T-helper 2 cell (primary cell): Measurements from ENCODE around the gene EEF2K.
A peak's percentile ranks its signal among the peaks of the same experiment; 100 is the strongest.
"Not testable (repeated sequence)": the region's sequence is repeated elsewhere in the genome, so short reads cannot be mapped to it uniquely, and the experiment has no call there.

Experiments used
- DNase-seq, 5 experiments: peaks; one replicate each; pipeline versions ENCODE4 v3.0.0 to v3.0.0-alpha.2; 2012 to 2022

EEF2K gene

DNA sequence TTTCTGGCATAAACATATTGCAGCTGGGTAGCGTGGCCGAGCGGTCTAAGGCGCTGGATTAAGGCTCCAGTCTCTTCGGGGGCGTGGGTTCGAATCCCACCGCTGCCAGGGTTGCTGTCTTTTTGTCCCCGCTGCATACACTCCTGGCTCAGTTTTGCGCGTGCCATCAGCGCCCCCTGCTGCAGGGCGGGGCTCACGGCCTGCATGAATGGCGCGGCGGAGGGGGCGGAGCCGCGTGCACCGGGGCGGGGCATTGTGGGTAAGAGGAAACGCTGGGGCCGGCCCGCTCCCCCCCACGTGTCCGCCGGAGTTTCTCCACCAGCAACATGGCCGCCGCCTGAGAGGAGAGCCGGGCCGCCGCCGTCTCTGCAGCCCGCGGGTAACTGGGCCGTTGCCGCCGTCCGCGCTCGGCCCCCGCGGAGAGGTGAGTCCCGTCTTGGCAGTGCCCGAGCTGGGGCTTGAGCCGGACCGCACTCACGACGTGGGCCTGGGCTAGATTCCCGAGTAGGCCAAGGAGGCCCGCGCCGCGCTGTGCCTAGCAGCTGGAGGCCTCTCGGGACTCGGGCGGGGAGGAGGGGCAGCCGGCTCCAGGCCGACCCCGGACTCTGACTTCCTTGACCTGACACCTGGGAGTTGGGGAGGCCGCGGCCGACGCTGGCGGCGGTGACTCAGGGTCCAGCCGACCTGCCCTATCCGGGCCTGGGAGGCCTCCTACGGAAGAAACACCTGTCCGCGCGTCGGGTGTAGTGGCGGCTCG, 91.2 kb downstream of the EEF2K start, which contains the start of gene POLR3E:
Gene POLR3E, plus strand, starts transcription at position 296 of the 757 bp plus-strand sequence. CDS start 5,560 bp downstream, outside the sequence.
- DNase-seq, result peak; percentile 96 to 100 (median 100)

DNA sequence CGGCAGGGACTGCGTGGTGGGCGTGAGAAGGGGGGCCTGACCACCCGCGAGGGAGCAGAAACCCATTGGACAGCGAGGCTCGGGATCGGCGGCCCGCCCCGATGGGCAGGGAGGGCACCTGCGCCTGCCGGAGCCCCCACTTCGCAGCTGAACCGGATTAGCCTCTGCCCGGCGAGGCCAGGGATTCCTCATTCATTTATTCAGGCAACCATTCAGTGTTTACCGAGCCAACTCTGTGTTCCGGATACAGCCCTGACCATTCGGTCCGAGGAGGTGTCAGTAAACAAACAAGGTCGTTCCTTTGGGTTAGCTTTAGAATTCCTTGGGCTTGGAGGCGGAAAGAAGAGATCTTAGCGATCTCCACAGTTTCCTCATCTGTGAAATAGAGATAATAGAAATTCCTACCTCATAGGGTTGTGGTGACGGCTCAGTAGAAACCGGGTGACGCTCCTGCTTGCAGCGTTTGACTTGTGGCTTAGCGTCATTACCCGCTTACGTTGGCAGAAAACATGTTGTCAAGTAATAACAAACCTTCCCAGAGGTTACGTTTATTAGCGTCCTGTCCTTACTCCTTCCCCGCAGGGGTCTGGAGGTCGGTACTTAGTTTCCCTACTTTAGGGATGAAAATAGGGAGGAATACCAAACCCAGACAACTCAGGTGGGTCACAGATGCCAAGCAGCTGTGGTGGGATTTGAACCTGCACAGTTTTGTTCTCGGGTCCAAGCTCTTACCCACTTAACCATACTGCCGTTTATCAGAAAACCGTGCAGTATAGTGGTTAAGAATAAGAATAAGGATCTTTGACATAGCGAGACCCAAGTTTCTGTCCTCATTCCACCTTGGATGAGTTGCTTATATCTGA, 92.0 kb downstream of the EEF2K start:
- DNase-seq, result peak in 4 of 5 experiments; percentile 44 to 92 (median 76)

DNA sequence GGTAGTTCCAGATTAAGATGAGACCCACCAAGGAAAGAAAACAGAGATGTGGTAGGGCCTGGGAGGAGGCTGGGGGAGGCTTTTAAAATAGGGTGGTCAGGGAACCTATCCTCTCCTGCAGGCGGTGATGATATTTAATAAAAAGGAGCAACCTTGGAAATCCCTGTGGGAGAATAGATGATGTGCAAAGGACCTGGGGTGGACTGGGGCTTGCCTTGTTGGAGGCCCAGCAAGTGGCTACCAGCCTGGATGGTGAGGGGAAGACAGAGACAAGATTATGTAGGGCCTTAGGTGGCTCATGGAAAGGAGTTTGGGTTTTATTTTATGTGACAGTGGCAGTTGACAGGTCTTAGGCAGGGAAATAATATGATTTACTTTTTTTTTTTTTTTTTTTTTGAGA, 93.0 kb downstream of the EEF2K start:
- no peak for DNase-seq

DNA sequence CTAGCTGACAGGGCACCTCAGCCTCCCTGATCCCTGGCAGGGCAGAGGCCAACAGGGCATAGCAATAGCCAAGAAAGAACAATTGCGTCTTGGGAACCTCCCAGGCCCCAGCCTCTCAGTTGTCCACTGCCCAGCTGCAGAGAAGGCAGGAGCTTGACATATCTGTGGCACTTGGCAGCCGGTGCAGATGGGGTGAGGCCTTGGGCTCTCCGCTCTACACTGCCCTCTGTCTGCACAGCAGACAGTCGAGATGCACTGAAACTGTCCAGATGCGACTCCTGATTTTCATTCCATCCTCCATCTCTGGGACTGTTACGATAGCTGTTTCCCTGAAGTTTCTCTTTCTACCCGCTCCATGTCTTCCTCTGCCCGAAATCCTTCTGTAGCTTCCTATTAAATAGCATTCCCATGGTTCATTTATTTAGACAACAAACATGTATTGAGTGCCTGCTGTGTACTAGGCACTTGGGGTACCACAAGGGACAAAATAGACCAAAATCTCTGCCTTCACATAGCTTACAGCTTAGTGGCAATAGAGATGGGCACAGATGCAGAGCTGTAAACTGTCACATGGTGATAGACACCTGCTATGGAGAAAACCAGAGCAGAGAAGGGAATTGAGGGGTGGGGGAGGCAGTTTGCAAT, 94.5 kb downstream of the EEF2K start:
- peak in 2 of 5 experiments; percentile 33 to 70 for DNase-seq

DNA sequence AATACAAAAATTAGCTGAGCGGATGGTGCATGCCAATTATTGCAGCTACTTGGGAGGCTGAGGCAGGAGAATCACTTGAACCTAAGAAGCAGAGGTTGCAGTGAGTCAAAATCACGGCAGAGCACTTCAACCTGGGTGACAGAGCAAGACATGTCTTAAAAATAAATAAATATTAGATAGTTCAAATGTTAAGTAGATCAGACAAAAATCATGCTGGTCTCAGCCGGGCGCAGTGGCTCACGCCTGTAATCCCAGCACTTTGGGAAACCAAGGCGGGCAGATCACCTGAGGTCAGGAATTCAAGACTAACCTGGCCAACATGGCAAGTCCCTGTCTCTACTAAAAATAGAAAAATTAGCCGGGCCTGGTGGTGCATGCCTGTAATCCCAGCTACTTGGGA, 95.3 kb downstream of the EEF2K start:
- DNase-seq, result not testable (repeated sequence)

DNA sequence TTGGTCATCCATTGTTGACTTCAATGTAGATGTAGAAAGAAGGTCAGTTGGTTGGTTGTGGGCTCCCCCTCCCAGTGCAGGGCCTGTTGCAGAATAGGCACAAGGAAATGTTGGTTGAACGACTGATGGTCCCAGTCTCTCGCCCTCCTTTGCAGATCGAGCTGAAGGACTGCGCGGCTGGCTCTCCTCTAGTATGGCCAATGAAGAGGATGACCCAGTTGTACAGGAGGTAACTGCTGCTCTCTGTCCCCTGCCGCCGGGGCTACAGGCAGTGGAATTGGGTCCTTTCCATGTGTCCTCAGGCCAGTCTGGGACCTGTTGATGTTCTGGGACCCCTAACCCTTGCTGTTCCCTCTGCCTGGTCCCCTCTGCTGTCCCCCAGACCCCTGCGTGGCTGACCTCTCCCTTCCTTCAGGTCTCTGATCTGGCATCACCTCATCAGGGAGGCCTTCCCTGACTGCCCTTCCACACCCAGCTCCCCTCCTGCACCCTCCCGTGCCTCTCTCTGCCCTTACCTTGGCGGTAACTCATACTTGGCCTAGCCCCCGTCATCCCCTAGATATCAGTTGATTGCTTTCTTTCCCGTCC, 96.8 kb downstream of the EEF2K start:
- DNase-seq, result no peak

DNA sequence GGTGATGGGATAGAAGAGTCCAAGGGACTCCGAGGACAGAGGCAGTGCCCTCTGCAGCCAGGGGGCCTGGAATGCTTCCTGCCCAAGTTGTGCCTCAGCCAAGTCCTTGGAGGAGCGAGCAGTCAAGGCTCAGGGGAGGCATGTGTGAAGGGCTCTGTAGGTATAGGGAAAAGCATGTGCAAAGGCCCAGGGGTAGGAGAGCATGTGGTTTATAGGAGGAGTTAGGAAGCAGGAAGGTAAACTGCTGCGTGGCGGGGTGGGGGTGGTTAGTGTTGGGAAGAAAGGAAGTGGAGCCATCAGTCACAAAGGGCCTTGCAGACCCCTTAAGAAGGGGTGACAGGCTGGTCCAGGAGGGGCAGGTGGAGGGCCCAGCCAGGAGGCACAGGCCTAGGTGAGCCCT, 98.3 kb downstream of the EEF2K start:
- DNase-seq, result no peak

DNA sequence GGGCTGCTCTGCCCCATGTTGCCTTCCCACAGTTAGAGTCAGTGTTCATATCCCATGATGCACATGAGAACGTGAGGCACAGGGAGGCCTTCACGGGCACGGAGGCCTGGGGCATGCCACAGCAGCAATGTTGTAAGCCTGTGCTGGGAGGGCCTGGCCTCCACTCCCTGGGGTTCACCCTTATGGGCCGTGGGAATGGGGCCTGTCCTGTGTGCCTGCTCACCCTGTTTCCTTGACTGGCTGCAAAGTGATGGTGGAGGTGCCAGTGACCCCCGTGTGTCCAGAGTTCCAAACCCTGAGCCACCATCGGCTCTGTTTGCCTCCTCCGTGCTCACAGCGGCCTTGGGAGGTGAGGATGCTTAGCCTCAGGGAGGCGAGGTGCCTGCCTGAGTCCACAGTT, 100.7 kb downstream of the EEF2K start:
- DNase-seq, result no peak

DNA sequence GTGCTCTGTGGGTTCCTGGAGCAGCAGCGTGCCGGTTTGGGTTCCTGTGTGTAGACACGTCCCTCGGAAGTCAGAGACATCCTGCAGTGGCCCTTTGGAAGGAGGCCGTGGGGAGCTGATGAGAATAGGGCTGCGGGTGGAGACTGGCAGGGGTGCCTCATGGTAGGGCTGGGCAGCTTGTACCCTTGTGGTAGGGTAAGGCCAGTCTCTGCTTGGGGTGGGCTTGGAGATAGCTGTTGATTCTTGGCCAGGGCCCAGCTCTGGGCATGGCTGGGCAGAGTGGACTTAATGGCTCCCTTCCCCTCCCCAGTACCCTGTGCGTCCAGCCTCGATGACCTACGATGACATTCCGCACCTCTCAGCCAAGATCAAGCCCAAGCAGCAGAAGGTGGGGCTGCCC, 101.8 kb downstream of the EEF2K start:
- no peak for DNase-seq

DNA sequence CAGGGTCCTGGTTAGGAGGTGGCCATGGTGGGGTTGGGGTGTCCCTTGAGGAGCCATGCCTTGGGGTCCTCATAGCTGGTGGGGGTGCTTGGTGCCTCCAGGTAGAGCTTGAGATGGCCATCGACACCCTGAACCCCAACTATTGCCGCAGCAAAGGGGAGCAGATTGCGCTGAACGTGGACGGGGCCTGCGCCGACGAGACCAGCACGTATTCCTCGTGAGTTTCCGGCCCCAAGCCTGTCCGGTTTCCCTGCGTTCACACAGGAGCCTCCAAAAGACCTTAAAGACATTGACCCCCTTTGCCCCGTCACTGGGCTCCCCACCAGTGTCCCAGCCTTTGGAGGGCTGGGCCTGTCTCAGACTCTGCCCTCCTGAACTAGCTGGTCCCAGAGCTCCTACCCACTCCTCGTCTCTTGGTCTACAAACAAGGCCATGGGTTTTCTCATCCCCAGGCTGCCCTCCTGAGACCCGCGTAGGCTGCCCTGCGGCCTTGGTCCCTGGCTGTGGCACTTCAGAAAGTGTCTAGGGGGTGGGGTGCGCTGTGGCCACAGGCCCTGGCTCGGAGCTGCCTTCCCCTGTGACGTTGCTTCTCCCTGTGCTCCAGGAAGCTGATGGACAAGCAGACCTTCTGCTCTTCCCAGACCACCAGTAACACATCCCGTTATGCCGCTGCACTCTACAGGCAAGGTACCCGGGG, 102.9 kb downstream of the EEF2K start:
- no peak for DNase-seq

DNA sequence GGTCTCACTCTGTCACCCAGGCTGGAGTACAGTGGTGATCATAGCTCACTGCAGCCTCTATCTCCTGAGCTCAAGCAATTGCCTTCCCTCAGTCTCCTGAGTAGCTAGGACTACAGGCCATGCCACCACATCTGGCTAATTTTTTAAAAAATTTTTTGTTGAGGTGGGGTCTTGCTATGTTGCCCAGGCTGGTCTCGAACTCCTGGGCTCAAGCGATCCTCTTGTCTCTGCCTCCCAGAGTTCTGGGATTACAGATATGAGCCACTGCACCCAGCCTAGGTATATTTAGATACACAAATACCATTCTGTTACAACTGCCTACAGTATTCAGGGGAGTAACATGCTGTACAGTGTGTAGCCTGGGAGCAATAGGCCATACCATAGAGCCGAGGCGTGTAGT, 105.4 kb downstream of the EEF2K start:
- DNase-seq, result no peak

DNA sequence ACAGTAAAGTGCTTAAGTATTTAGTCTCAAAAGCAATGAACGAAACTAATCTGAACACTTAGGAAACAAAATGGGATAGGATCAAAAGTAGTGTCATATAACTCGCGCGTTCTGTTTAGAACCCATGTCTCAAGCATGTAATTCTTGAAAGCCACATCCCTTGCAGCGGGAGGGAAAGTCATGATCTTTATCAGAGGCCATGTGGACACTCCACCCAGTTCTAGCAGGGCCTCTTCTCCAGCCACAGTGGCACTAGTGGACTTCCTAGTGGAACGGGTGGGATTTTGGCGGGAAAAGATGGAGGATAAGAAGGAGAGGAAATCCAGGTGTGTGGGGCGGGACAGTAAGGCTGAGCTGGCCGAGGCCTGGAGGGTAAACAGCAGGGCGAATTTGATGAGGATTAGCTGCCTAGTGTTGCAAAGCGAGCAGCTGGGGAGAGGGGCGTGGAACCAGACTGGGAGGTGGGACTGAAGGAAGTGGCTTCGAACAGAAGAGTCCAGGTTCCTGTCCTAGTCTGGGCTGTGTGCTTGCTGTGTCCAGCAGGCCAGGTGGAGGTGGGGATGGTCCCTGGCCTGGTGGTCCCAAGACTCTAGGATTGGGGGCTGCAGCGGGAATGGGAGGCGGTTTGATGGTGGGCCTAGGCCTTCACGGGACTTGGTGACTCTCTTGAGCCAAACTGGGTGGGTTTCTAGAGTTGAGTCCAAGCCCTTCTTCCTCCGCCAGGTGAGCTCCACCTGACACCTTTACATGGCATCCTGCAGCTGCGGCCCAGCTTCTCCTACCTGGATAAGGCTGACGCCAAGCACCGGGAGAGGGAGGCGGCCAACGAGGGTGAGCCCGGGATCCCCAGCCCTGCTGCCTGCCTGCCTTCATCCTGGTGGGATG, 107.1 kb downstream of the EEF2K start:
- no peak for DNase-seq

DNA sequence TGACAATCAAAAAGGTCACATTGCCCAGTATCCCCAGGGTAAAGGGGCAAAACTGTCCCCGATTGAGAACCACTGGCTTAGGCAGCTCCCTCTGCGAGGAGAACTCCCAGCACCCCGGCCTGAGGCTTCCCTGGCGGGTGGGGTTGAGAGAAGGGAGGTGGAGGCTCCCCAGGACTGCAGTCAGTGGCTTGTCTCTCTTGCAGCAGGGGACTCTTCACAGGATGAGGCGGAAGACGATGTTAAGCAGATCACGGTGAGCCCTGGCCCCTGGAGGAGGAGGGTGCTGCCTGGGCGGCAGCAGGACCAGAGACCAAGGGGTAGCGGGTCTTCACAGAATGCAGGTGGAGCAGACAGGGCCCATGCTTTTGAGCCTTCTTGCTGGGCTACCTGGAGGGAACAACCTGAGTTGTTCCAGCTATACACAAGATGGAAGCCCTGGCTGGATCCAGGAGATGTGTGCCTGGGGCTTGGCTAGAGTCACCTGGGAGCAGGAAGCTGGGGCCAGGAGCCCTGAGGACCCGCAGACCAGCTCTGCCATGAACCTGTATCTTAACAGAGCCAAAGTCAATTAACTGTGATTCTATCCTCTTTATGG, 107.9 kb downstream of the EEF2K start:
- DNase-seq, result no peak

DNA sequence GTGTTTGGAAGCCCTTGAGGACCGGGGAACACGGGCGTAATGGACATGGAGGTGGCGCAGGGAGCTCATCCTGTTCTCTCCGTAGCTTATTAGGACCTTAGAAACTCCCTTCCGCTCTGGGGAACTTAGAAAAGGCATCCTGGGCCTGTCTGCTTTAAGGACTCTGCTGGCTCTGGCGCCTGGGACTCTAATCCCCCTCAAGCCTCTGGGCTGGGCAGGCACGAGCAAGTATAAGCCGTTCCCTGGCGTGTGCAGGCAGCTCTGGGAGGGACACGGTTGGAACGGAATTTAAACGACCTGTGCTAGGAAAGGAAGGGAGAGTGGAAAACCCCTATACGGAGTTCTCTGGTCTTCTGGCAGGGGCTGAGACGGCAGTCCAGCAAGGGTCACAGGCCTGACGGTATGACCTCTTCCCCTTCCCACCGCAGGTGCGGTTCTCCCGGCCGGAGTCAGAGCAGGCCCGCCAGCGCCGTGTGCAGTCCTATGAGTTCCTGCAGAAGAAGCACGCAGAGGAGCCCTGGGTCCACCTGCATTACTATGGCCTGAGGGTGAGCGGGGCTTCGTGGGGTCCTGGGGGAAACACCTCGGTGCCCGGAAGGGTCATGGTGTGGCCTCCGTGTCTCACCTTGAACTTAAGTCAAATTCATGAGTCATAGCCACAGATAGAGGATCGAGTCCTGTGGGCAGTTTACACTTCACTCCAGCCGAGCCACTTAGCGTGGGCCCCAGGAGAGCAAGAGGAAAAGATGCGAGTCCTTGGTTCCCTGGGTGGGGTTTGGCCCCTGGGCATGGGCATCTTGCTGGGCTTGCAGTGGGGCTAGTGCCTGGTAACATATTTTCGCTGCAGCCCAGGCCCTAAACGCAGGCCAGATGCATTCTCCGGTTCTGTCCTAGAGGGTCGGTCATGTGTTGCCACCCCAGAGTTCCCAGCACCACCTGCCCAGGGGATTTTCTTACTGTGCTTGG, 108.9 kb downstream of the EEF2K start:
- DNase-seq, result no peak

DNA sequence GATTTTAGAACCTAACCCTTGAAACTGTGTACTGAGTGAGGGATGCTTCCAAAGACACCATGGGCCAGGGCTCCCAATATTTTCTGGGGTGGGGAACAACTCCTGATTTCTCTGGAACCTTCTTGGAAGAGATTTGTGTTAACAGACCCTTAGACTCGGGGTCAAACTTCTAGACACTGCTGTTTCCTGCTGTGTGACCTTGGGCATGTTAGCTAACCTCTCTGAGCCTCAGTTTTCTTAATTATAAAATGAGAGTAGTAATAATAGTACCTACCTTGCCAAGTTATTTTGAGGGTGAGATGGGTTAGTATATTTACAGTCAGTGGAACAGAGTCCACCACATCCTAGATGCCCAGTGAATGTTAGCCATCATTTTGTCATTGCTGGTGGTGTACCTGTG, 109.9 kb downstream of the EEF2K start:
- DNase-seq, result no peak

DNA sequence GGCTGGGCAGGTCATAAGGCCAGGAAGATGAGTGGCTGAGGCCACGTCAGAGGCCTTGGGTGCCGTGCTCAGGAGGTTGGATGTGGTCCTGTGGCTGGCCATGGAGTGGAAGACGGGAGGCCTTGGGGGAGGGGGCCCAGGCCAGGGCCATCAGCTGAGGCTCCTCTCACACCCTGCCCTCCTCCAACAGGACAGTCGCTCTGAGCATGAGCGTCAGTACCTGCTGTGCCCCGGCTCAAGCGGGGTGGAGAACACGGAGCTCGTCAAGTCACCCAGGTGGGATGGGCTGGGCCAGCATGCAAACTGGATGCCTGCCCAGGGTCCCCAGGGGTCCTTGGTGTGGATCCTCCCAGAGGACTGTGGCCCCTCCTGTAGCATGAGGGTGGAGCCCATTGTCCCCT, 110.3 kb downstream of the EEF2K start:
- DNase-seq, result no peak

DNA sequence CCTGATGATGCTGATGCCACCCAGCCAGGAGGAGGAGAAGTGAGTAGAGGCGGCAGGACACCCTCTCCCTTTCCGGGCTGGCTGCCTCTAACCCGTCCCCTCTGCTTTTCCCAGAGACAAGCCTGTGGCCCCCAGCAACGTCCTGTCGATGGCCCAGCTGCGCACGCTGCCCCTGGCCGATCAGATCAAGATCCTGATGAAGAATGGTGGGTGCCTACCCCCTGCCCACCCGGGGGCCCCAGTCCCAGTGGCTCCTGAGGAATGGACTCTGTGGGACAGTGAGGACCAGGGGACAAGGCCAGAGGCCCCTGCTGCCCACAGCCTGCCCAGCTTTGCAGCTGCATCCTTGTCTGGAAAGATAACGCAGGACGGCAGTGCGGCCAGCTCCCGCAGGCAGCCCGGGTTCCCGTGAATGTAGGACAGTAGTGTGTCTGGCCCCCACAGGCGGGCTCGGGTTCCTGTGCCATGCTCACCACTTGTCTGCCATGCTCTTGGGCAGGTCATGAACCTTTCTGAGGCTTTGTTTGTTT, 111.0 kb downstream of the EEF2K start:
- no peak for DNase-seq

DNA sequence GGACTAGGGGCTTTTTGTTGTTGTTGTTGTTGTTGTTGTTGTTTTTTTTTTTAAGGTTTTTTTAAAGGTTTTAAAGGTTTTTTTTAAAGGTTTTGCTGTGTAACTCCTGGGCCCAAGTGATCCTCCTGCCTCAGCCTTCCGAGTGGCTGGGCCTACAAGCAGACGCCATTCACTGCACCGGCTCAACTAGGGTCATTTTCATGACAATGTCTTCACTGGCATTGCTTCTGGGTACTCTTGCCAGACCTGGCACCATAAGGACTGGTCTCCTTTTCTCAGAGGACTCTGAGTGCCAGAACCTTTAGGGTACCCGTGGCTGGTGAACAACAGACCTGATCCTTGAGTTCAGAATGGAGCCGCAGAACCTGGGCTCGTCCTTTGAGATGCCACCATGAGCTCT, 111.5 kb downstream of the EEF2K start:
- DNase-seq, result no peak

DNA sequence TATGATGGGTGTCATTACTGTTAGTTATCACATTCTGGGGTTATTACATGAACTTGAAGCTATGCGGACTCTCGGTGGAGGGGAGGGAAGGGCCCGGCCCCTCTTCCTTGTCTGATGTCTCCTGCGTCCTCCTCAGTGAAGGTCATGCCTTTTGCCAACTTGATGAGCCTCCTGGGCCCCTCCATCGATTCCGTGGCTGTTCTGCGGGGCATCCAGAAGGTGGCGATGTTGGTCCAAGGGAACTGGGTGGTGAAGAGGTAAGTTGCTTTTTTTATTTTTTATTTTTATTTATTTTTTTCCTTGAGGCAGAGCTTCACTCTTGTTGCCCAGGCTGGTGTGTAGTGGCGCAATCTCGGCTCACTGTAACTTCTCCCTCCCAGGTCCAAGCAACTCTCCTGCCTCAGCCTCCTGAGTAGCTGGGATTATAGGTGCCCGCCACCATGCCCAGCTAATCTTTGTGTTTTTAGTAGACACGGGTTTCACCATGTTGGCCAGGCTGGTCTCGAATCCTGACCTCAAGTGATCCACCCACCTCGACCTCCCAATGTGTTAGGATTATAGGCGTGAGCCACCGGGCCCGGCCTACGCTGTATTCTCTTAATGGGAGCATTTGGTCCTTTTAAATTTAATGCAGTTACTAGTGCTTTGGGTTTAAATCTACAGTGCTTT, 112.7 kb downstream of the EEF2K start:
- DNase-seq, result peak in 4 of 5 experiments; percentile 16 to 54 (median 42)
